BJ (cell line): ENCODE data around the gene FANCC. TPM values are rescaled to one million over a fixed set of nuclear protein-coding genes. Genes with fewer than 3 reads are reported as not detected.

Source experiments
- CTCF ChIA-PET: fragments of 350-600 bp; formaldehyde crosslinking; extraction: SDS; loops from one replicate; lab custom pipeline; 2021; ENCODE audit warnings: antibody characterized with exemption, inconsistent platforms; lab: Yijun Ruan, JAX
- POLR2A ChIA-PET: fragments of 300-600 bp; sonication (Branson Sonifier 250); formaldehyde crosslinking; extraction: SDS; loops from one replicate; lab custom pipeline; 2021; ENCODE audit warnings: antibody characterized with exemption; lab: Charles Lee
- DNase-seq: peaks from one replicate; pipeline ENCODE4 v3.0.0-alpha.2; 2011; ENCODE audit warnings: low read depth
- H3K27me3 ChIP-seq: 2 replicates; pipeline ENCODE4 v1.6.0; 2011; ENCODE audit warnings: low read length; ENCODE audit not compliant: control insufficient read depth, insufficient read depth
- H3K36me3 ChIP-seq: 2 replicates; pipeline ENCODE4 v1.5.1; 2011; ENCODE audit warnings: low read length; ENCODE audit not compliant: control insufficient read depth, insufficient read depth
- H3K4me3 ChIP-seq: 2 replicates; pipeline ENCODE4 v1.5.1; 2011; ENCODE audit warnings: low read depth, mild to moderate bottlenecking, control low read depth, low read length
- polyA plus RNA-seq: library from polyadenylated mRNA; depleted of rRNA; stranded (reverse); fragments of >200 nt; gene quantifications from 2 replicates; pipeline ENCODE4 v1.2.3, GENCODE V29; 2011
- TF ChIP-seq, protein P1 (sequence below): IDR thresholded peaks from 2 replicates; pipeline ENCODE4 v1.5.1; 2011; ENCODE audit warnings: low read depth, mild to moderate bottlenecking, control low read depth, inconsistent platforms, low read length, moderate library complexity; ENCODE audit not compliant: insufficient read depth

The FANCC gene
- polyA plus RNA-seq, 1 experiment, result 6.1 TPM

DNA sequence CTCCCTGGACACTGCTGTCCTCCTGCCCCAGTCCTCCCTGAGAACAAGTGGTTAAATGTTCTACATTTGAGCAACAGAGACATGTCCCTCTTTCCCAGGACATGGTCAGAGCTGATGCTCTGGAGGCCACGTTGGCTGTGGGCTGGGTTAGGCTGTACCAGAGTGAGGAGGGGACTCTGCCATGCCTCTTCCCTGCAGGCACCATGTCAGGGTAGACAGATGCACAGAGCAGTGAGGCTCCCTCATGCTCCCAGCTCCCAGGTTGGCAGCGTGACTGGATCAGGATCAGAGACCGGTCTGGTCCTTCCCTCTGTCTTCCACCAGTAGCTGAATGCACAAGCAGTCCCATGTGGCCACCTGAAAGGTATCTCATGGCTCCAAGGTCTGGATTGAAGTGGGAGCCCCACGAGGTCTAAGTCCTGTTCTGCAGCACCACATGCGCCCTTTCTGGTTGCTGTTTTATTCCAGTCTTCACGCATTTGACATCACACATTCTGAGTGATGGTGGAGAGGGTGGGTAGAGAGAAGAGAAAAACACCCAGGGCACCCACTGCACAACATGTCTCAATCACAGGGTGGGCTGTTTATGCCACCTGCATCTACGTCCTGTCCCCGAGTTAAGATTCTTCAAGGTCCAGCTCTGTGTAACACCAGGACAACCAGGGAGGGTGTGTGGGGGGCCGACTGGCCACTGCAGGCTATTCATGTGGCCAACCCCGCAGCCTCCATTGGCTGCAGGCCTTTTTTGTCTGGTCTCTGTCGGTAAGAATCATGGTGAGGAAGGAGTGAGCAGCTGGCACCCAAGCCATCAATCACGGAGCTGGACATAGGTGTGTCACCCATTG is 204.9 kb downstream of the FANCC start:
- TF ChIP-seq, protein P1, sequence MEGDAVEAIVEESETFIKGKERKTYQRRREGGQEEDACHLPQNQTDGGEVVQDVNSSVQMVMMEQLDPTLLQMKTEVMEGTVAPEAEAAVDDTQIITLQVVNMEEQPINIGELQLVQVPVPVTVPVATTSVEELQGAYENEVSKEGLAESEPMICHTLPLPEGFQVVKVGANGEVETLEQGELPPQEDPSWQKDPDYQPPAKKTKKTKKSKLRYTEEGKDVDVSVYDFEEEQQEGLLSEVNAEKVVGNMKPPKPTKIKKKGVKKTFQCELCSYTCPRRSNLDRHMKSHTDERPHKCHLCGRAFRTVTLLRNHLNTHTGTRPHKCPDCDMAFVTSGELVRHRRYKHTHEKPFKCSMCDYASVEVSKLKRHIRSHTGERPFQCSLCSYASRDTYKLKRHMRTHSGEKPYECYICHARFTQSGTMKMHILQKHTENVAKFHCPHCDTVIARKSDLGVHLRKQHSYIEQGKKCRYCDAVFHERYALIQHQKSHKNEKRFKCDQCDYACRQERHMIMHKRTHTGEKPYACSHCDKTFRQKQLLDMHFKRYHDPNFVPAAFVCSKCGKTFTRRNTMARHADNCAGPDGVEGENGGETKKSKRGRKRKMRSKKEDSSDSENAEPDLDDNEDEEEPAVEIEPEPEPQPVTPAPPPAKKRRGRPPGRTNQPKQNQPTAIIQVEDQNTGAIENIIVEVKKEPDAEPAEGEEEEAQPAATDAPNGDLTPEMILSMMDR, result no peak
- Histone ChIP-seq H3K4me3 (no peak overlapping the region), H3K36me3 (peaks cover 15% of the 10 kb centered on the region), H3K27me3 (no peaks in the 10 kb centered on the region)
- ChIA-PET CTCF (interaction anchor here (1.1 to 2.1 kb wide), 2 partner anchors 15 to 16 kb away, joined by 3 to 5 read pairs; no protein-coding TSS in a partner anchor), POLR2A (no interaction called here)
- DNase-seq, result no peak

DNA sequence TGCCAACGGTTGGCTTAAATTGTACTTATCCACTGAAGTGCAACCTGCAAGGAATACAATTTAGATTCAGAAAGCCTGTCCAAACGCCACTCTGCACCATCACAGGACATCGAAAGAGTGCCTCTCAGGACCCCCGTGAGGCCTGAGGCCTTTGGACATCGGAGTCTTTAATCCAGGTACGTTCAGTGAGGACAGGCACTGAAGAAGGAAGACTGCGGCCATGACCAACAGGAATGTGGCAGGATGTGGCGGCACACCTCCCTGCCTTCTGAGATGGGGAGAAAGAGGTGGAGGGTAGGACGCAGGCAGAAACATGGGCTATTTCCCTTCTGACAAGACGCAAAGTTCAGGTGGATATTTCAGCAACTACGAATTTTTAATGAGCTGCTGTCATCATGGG is 205.8 kb downstream of the FANCC start:
- CTCF ChIA-PET, result interaction anchor here (1.1 kb wide), 1 partner anchor 17 kb away, joined by 3 read pairs; no protein-coding TSS in a partner anchor
- POLR2A ChIA-PET, result no interaction called here
- Histone ChIP-seq H3K4me3 (no peak overlapping the region), H3K27me3 (no peaks in the 10 kb centered on the region), H3K36me3 (peaks cover 17% of the 10 kb centered on the region)
- TF ChIP-seq, protein P1, result no peak
- DNase-seq, result no peak

DNA sequence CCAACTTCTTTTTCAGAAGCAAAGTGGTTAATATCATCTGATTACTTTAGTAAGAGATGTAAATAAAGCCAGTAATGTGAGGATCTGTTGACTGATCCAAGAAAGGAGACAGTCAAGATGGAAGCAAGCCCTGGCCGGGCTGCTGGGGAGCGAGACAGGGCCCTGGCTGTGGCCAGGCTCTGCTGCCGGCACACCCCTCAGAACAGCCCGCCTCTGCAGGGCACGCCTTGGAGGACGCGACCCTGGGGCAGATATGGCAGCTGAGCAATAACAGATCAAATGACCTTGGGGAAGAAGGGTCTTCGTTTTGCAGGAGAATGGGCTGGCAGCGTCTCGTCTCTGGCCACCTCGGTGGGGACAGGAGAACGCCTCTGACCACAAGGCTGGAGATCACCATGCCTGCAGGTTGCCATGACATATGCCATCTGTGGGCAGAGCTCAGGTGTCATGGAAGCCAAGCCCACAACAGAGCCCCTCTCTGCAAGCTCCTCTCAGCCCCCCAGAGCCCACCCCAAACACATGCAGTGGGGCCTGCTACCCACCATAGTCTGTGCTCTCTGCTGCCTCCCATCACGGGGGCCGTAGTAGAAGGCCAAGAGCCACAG is 206.5 kb downstream of the FANCC start:
- DNase-seq, result no peak
- Histone ChIP-seq H3K4me3 (no peak overlapping the region), H3K27me3 (no peaks in the 10 kb centered on the region), H3K36me3 (peaks cover 17% of the 10 kb centered on the region)
- POLR2A ChIA-PET, result no interaction called here
- CTCF ChIA-PET, result interaction anchor here (0.6 to 1.2 kb wide), 2 partner anchors 20 to 439 kb away, joined by 3 to 4 read pairs; no protein-coding TSS in a partner anchor
- TF ChIP-seq, protein P1, result no peak

DNA sequence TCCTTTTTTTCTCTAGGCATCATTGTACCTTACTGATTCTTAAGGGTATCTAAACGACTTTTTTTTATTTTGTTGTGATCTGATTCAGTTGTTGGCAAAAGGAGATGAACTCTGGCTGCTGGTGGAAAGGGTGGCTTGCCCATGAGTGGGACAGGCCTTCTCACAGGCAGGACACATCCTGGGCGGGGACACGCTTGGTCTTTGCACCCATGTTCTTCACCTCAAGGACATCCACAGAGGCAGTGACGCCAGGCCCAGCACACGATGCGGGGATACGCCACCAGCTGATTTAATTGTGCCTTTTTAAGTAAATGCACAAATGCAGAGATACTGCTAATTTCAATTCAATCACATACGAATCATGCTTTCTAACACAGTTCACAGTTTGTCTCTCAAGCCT is 208.1 kb downstream of the FANCC start:
- TF ChIP-seq, protein P1, result no peak
- CTCF ChIA-PET, result interaction anchor here (0.6 kb wide), 1 partner anchor 157 kb away, joined by 3 read pairs; no protein-coding TSS in a partner anchor
- Histone ChIP-seq H3K27me3 (no peaks in the 10 kb centered on the region), H3K4me3 (no peak overlapping the region), H3K36me3 (peaks cover 17% of the 10 kb centered on the region)
- POLR2A ChIA-PET, result no interaction called here
- no peak for DNase-seq

DNA sequence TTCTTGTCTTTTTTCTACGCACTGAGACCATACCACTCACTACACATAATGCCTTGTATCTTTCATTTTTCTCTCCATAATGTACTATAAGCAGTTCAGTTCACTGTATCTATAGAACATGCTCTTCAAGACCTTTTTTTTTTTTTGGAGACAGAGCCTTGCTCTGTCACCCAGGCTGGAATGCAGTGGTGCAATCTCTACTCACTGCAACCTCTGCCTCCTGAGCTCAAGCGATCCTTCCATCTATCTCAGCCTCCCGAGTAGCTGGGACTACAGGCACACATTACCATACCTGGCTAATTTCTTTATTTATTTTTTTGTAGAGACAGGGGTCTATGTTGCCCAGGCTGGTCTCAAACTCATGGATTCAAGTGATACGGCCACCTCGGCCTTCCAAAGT is 208.7 kb downstream of the FANCC start:
- TF ChIP-seq, protein P1, result no peak
- H3K36me3 ChIP-seq, result peaks cover 17% of the 10 kb centered on the region
- DNase-seq, result no peak
- H3K4me3 ChIP-seq, result no peak overlapping the region
- no peaks in the 10 kb centered on the region for H3K27me3 ChIP-seq
- POLR2A ChIA-PET, result no interaction called here
- CTCF ChIA-PET, result interaction anchor here (0.6 kb wide), 1 partner anchor 158 kb away, joined by 3 read pairs; no protein-coding TSS in a partner anchor
